Left lung (tissue), 10 donors: Measurements from ENCODE around the gene ST3GAL3. TPM values are rescaled to one million over a fixed set of nuclear protein-coding genes. Genes with fewer than 3 reads are reported as not detected.

Experiments
- ATAC-seq: fragments of 200-7000 bp; cut with Tn5 transposase; one replicate; pipeline ENCODE4 v1.9.1; 2020; ENCODE audit warnings: moderate library complexity
- DNase-seq, 4 donors: peaks; one replicate each; pipeline ENCODE4 v3.0.0-alpha.2; 2013 to 2020
- H3K27ac ChIP-seq, 2 donors: fragments of 200-600 bp; sonication (generic) in 1 of 2; one replicate each; pipeline versions ENCODE4 v1.5.0 to v1.8.0; 2020 to 2021
- H3K27me3 ChIP-seq, 2 donors: fragments of 200-600 bp; sonication (generic) in 1 of 2; one replicate each; pipeline versions ENCODE4 v1.5.0 to v1.8.0; 2020 to 2021
- H3K36me3 ChIP-seq, 2 donors: fragments of 200-600 bp; sonication (generic) in 1 of 2; one replicate each; pipeline versions ENCODE4 v1.5.0 to v1.8.0; 2020 to 2021
- H3K4me1 ChIP-seq, 2 donors: fragments of 200-600 bp; one replicate each; pipeline ENCODE4 v1.8.0; 2021
- H3K4me3 ChIP-seq, 2 donors: fragments of 200-600 bp; sonication (generic) in 1 of 2; one replicate each; pipeline versions ENCODE4 v1.5.0 to v1.8.0; 2020 to 2021; ENCODE audit warnings: mild to moderate bottlenecking in 1 of 2
- H3K9me3 ChIP-seq, 2 donors: fragments of 200-600 bp; sonication (generic) in 1 of 2; one replicate each; pipeline versions ENCODE4 v1.5.0 to v1.8.0; 2020 to 2021
- intact Hi-C, 2 donors: fragments of 100-400 bp; cut with DNase I; formaldehyde crosslinking; loops; one replicate each; pipeline versions ENCODE4 v1.11.2 to v1.14.2; 2022
- polyA plus RNA-seq, 6 donors: library from polyadenylated mRNA; unstranded; fragments of 120-200 nt; gene quantifications; one replicate each; pipeline ENCODE4 v1.2.1, GENCODE V29; 2013; ENCODE audit not compliant: insufficient read length in 6 of 6
- total RNA-seq, 2 donors: library from RNA; stranded (reverse); fragmentation: NEBNext Ultra II Directional; extraction: Animal tissue kit (Norgen Biotek cat#: 25700); gene quantifications; one replicate each; pipeline ENCODE4 v1.2.1, GENCODE V29; 2021
- TF ChIP-seq, protein P1 (sequence below), 2 donors: fragments of 200-600 bp; sonication (generic) in 1 of 2; IDR thresholded peaks; one replicate each; pipeline versions ENCODE4 v1.5.0 to v1.8.0; 2021; ENCODE audit warnings: antibody characterized with exemption in 2 of 2
- donor health status: DM: no; HTN: yes; CAD: no.
- donor health status: DM: no; HTN: no; CAD: no.

The ST3GAL3 gene
- total and polyA plus RNA-seq, 8 donors = 18.9 to 42.4 (median 34.4) TPM

DNA sequence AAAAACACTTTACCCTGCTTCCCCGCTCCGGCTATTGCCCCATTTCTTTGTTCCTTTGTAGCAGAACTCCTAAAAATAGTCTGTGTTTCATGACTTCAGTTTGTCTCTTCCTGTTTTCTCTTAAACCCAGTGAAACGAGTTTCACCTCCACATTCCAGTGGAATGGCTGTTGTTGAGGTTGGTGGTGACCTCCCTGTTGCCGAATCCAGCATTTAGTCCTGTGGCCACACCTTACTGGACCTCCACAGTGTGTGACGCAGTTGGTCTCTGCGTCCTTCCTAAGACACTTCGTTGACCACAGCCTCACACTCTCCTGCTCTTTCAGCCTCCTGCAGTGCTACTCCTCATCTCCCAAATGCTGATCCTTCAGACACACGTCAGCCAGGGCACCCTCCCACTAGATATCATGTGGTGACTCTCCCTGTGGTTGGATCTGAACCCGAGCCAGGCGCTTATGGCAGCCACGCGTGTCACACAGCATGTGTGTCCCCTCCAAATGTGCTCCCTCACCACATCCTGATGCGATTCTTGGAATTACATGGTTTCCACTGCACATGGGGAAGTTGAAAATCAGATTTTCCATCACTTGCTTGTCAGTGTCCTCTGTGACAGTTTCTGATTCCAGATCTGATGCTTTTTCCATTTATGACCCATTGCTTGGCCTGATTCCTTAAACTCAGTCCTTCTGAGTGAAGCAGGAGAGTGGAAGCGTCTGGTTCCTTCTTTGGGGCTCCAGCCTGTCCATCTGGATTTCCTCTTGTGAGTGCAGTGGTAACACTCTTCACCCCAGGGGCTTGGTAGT lies 127.1 kb downstream of the ST3GAL3 start:
- no peak overlapping the region for H3K4me3 ChIP-seq

DNA sequence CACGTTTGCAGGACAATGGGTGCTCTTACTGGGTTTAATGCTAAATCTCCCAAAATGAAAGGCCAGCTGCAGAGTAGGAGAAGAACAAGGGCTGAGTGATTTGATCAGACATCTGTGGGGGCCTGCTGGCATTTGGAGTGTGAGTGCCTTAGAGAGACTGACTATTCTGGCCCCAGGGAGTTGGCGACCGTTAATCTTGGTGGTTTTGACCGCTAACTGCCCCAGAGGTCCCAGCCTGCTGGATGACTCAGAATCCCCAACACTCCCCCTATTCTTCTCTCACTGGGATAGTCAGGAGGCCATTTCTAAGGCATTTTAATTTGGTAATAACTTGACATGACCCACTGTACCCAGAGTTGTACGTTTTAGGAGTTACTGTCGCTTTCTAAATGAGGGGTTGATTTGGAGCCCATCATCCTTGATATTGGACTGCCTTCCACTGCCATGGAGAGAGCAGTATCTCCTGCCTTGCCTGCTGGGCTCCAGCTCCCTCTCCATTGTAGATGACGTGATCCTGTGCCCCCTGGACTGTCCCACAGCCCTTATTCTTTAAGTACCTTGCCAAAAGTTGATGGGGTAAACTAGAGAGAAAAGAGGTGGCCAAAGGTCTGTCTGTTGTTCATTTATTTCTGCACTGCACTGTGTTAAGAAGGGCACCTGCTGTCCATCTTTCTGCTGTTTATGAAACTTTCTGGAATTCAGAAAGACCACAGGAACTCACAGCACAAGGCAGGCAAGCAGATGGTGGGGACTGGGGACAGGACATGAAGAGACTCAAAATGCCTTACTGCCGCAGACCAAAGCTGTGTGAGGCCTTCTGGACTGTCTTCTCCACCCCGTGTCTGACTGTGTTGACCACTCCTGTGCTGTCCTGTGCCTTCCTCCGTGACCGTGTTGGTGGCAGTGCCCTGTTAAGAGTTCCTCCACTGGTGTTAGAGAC lies 128.0 kb downstream of the ST3GAL3 start:
- peaks cover 0 to 17% of the 10 kb centered on the region in 2 donors for H3K36me3 ChIP-seq
- peak in 1 of 4 donors; percentile 53 for DNase-seq
- TF ChIP-seq, protein P1, sequence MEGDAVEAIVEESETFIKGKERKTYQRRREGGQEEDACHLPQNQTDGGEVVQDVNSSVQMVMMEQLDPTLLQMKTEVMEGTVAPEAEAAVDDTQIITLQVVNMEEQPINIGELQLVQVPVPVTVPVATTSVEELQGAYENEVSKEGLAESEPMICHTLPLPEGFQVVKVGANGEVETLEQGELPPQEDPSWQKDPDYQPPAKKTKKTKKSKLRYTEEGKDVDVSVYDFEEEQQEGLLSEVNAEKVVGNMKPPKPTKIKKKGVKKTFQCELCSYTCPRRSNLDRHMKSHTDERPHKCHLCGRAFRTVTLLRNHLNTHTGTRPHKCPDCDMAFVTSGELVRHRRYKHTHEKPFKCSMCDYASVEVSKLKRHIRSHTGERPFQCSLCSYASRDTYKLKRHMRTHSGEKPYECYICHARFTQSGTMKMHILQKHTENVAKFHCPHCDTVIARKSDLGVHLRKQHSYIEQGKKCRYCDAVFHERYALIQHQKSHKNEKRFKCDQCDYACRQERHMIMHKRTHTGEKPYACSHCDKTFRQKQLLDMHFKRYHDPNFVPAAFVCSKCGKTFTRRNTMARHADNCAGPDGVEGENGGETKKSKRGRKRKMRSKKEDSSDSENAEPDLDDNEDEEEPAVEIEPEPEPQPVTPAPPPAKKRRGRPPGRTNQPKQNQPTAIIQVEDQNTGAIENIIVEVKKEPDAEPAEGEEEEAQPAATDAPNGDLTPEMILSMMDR (IDR thresholded peaks at IDR 0.05) = no peak
- peak overlapping the region; percentile 74 to 77 for H3K27ac ChIP-seq
- intact Hi-C loops = no loop called here
- H3K4me1 ChIP-seq = peaks cover 13 to 50% of the 10 kb centered on the region in 2 donors
- no peak overlapping the region for H3K4me3 ChIP-seq
- no peaks in the 10 kb centered on the region for H3K27me3 ChIP-seq
- peak; percentile 6 for ATAC-seq
- H3K9me3 ChIP-seq = no peaks in the 10 kb centered on the region

More for the DNA sequence above, 127.1 kb downstream of the ST3GAL3 start:
- DNase-seq (peak in 1 of 4 donors; percentile 56), ATAC-seq (no peak)
- intact Hi-C loops = no loop called here
- Histone ChIP-seq H3K36me3 (peaks cover 0 to 11% of the 10 kb centered on the region in 2 donors), H3K27ac (peak overlapping the region; percentile 74 to 77), H3K4me1 (peaks cover 13 to 50% of the 10 kb centered on the region in 2 donors), H3K9me3 (no peaks in the 10 kb centered on the region), H3K27me3 (no peaks in the 10 kb centered on the region)
- TF ChIP-seq, protein P1 (IDR thresholded peaks at IDR 0.05) = no peak

DNA sequence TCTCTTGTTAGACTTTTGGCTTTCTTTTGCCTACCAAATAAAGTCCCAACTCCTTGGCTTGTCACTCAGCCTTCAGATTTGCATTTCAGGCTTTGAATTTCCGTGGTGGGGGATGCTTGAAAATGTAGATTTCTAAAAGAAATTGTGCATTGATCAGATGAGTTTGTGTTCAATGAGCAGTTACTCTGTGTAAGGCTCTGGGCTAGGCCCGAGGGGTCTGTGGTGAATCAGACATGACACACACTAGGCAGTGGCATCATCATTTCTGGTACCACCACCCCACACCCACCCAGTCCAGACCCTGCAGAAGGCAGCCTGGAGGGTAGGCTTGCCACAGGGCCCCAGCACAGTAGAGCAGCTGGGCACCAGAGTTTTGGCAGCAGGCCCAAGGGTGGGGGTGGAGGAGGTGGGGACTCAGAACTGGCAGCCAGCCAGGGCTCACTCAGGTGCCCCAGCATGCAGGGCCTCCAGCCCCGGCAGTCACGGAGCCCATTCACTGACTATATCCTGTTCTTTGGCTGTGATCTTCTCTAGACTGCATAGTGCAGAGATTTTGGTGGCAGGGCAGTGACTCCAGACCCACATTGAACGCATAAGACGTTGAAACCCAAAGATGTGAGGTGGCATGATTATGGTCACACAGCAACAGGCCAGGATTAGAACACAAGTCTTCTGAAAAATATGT lies 129.1 kb downstream of the ST3GAL3 start:
- intact Hi-C loops = no loop called here
- TF ChIP-seq, protein P1 (IDR thresholded peaks at IDR 0.05) = no peak
- H3K9me3 ChIP-seq = no peaks in the 10 kb centered on the region
- no peak overlapping the region for H3K27ac ChIP-seq
- peaks cover 13 to 47% of the 10 kb centered on the region in 2 donors for H3K4me1 ChIP-seq
- DNase-seq (peak in 2 of 4 donors; percentile 60 to 83), ATAC-seq (peak; percentile 22)
- peaks cover 0 to 17% of the 10 kb centered on the region in 2 donors for H3K36me3 ChIP-seq
- no peaks in the 10 kb centered on the region for H3K27me3 ChIP-seq
- H3K4me3 ChIP-seq = no peak overlapping the region

DNA sequence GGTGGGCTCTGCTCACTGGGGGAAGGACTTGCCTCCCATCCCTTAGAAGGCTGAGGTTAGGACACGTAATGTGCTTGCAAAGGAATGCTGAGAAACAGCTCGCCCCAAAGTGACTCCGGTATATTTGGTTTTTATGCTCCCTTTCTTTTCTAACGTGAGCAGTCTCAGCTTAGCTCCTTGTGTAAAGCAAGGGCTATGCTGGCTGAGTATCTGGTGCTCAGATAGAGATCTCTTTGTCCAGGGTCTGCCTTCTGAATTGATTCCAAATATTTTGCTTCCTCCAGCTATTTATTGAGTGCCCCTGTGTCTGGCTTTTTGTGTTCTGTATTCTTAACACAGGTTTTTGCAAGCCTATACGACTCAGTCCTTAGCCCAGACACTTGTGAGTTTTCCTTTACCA lies 131.7 kb downstream of the ST3GAL3 start:
- Histone ChIP-seq H3K9me3 (peaks cover 0 to 8% of the 10 kb centered on the region in 2 donors), H3K27me3 (no peaks in the 10 kb centered on the region), H3K36me3 (peaks cover 0 to 31% of the 10 kb centered on the region in 2 donors), H3K4me3 (peak overlapping the region in 1 of 2 donors; percentile 16), H3K4me1 (peaks cover 13 to 25% of the 10 kb centered on the region in 2 donors), H3K27ac (peak overlapping the region; percentile 15 to 34)
- TF ChIP-seq, protein P1 (IDR thresholded peaks at IDR 0.05) = no peak
- DNase-seq (no peak), ATAC-seq (peak; percentile 22)
- intact Hi-C loops = no loop called here
